NCI-H1105 (cell line): ENCODE results near the gene SEMA4D.

ENCODE experiments used
- DNase-seq: peaks from one replicate; lab custom pipeline; 2025; lab: John Stamatoyannopoulos, UW

SEMA4D gene

DNA sequence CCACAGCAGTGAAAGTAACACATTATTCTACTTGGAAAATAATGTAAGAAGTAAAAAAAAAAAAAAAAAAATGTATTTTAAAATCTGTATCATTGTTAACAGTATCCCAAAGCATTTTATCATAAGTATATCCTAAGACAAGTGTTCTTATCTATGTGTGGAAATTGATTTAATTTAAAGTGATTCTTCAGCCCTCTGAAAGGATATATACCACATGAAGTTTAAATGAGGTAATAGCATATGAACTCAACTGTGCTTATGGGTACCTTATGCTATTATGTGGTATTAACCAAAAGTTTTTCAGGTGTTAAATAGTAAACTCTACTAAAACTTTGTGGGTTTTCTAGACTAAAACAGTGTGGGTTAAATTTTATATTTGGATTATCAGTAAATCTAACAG is 182.4 kb downstream of the SEMA4D start:
- no peak for DNase-seq

GRCh38 chr9:89314955-89315354 is 183.0 kb downstream of the SEMA4D start:
- DNase-seq = no peak

DNA sequence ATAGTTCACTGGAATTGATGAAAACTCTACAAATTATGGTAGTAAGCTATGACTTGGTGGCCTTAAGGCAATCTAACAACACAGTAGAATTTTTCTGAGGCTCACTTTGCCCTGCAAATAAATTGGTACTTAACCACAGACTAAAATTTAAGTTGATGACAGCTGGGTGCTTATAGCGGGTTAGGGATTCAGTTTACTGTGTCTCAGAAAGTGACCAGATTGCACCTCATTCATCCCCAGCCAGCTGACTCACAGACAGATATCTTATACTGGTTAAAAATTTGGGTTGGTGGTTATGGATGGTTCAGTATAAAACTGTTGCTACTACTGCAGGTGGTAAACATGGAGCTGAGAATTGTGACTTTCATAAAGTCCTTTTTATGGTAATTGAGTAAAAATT is 184.1 kb downstream of the SEMA4D start:
- no peak for DNase-seq

DNA sequence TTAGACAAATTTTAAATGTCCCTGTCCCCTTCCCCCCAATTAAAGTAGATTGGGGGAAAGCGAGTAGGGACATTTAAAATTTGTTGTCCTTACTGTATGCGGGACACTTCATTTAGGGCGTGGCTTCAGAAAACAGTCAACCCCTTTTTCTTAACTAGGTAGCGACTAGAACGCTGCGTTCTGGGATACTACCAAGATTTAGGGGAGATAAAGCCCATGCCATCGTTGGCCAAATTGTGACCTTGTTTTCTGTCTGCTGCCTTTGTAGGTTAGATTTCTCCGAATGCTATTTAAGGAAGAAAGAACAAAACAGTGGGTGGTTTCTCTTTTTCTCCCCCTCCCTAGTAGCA is 185.7 kb downstream of the SEMA4D start:
- DNase-seq = no peak

- no peak for DNase-seq
Measured at GRCh38 chr9:89311346-89312221, 186.3 kb downstream of the SEMA4D start.
